PC-9 (cell line): ENCODE data around the gene ERBB3.

Source experiments
- EZH2 ChIP-seq: fragments of 200-600 bp; sonication (generic); IDR thresholded peaks from 2 replicates; pipeline ENCODE4 v1.8.0; 2017; ENCODE audit warnings: antibody characterized with exemption, low read depth
- TF ChIP-seq, protein P1 (sequence below): fragments of 200-600 bp; sonication (generic); conservative IDR thresholded peaks from 2 replicates; pipeline ENCODE4 v1.6.1; 2017; ENCODE audit warnings: mixed run types, antibody characterized with exemption, mild to moderate bottlenecking, moderate library complexity

DNA sequence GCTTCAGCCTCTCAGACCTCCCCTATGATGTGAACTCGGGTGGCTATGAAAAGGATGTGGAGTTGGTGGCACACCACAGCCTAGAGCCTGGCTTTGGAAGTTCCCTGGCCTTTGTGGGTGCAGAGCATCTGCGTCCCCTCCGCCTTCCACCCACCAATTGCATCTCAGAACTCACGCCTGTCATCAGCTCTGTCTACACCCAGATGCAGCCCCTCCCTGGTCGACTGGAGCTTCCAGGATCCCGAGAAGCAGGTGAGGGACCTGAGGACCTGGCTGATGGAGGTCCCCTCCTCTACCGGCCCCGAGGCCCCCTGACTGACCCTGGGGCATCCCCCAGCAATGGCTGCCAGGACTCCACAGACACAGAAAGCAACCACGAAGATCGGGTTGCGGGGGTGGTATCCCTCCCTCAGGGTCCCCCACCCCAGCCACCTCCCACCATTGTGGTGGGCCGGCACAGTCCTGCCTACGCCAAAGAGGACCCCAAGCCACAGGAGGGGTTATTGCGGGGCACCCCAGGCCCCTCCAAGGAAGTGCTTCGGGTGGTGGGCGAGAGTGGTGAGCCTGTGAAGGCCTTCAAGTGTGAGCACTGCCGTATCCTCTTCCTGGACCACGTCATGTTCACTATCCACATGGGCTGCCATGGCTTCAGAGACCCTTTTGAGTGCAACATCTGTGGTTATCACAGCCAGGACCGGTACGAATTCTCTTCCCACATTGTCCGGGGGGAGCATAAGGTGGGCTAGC lies 45.2 kb upstream of the ERBB3 start:
- TF ChIP-seq, protein P1, sequence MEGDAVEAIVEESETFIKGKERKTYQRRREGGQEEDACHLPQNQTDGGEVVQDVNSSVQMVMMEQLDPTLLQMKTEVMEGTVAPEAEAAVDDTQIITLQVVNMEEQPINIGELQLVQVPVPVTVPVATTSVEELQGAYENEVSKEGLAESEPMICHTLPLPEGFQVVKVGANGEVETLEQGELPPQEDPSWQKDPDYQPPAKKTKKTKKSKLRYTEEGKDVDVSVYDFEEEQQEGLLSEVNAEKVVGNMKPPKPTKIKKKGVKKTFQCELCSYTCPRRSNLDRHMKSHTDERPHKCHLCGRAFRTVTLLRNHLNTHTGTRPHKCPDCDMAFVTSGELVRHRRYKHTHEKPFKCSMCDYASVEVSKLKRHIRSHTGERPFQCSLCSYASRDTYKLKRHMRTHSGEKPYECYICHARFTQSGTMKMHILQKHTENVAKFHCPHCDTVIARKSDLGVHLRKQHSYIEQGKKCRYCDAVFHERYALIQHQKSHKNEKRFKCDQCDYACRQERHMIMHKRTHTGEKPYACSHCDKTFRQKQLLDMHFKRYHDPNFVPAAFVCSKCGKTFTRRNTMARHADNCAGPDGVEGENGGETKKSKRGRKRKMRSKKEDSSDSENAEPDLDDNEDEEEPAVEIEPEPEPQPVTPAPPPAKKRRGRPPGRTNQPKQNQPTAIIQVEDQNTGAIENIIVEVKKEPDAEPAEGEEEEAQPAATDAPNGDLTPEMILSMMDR = no peak
- TF ChIP-seq EZH2 = no peak
